H1 (cell line): ENCODE measurements around the gene PAEP. TPM values are rescaled to one million over a fixed set of nuclear protein-coding genes. Genes with fewer than 3 reads are reported as not detected.

ENCODE experiments used
- CTCF ChIA-PET: fragments of 300-600 bp; sonication (Branson Sonifier 250); formaldehyde crosslinking; loops from one replicate; lab custom pipeline; 2021; ENCODE audit not compliant: partially characterized antibody; lab: Charles Lee
- POLR2A ChIA-PET: fragments of 300-600 bp; sonication (Branson Sonifier 250); formaldehyde crosslinking; loops from one replicate; lab custom pipeline; 2021; ENCODE audit warnings: inconsistent platforms; ENCODE audit not compliant: partially characterized antibody; lab: Charles Lee
- DNase-seq, 2 experiments: peaks; one replicate each; pipeline versions ENCODE4 v3.0.0 to v3.0.0-alpha.2; 2010 to 2022; ENCODE audit warnings: low spot score in 2 of 2, low read depth in 1 of 2, mixed read lengths in 1 of 2
- FAIRE-seq: peaks from 2 replicates; lab custom pipeline; 2011; peaks lifted over from hg19 to GRCh38; lab: Jason Lieb, UNC
- H2AFZ ChIP-seq: 2 replicates; pipeline ENCODE4 v1.8.1; 2012; ENCODE audit warnings: low read length, inconsistent platforms
- H2AK5ac ChIP-seq: 2 replicates; pipeline ENCODE4 v1.6.1; 2013; ENCODE audit warnings: low read depth, low read length
- H2BK120ac ChIP-seq: replicated peaks from 2 replicates; pipeline ENCODE3; 2013; ENCODE audit warnings: low read depth, low read length, inconsistent platforms
- H2BK12ac ChIP-seq: 2 replicates; pipeline ENCODE4 v1.6.1; 2013; ENCODE audit warnings: low read depth, low read length
- H2BK15ac ChIP-seq: 2 replicates; pipeline ENCODE4 v1.6.1; 2013; ENCODE audit warnings: low read length
- H2BK20ac ChIP-seq: 2 replicates; pipeline ENCODE4 v1.6.1; 2013; ENCODE audit warnings: low read length
- H2BK5ac ChIP-seq: 2 replicates; pipeline ENCODE4 v1.6.1; 2013; ENCODE audit warnings: low read depth, low read length
- H3K14ac ChIP-seq: 2 replicates; pipeline ENCODE4 v1.6.1; 2013; ENCODE audit warnings: inconsistent platforms; ENCODE audit not compliant: insufficient read length
- H3K18ac ChIP-seq: 2 replicates; pipeline ENCODE4 v1.6.1; 2013; ENCODE audit warnings: low read length; ENCODE audit errors: extremely low read depth
- H3K23ac ChIP-seq: 2 replicates; pipeline ENCODE4 v1.6.1; 2013; ENCODE audit warnings: inconsistent platforms; ENCODE audit not compliant: insufficient read length
- H3K23me2 ChIP-seq: 2 replicates; pipeline ENCODE4 v1.6.1; 2013; ENCODE audit warnings: low read depth, low read length
- H3K27ac ChIP-seq: 2 replicates; pipeline ENCODE4 v1.6.1; 2011; ENCODE audit warnings: low read depth, low read length, inconsistent platforms
- H3K27me3 ChIP-seq, 4 experiments: replicated peaks in 1 of 4; 1 replicate in 1 of 4; 2 replicates in 3 of 4; pipeline versions ENCODE4 v1.6.1 to v1.8.1; 2011 to 2013; ENCODE audit warnings: low read length in 3 of 4, mild to moderate bottlenecking in 3 of 4, inconsistent platforms in 2 of 4, mixed read lengths in 2 of 4, moderate library complexity in 1 of 4; ENCODE audit not compliant: control insufficient read depth in 3 of 4, insufficient read depth in 3 of 4; ENCODE audit errors: extremely low read depth in 1 of 4
- H3K36me3 ChIP-seq, 4 experiments: 2 replicates each; pipeline versions ENCODE4 v1.6.1 to v1.8.1; 2011 to 2013; ENCODE audit warnings: mild to moderate bottlenecking in 4 of 4, low read length in 3 of 4, moderate library complexity in 2 of 4, control low read depth in 1 of 4, inconsistent platforms in 1 of 4; ENCODE audit not compliant: insufficient read depth in 4 of 4, control insufficient read depth in 2 of 4
- H3K4ac ChIP-seq: replicated peaks from 2 replicates; pipeline ENCODE3; 2013; ENCODE audit warnings: low read length, low read depth, mixed read lengths, inconsistent platforms; ENCODE audit not compliant: insufficient read length
- H3K4me1 ChIP-seq, 4 experiments: replicated peaks in 1 of 4; 1 replicate in 1 of 4; 2 replicates in 3 of 4; pipeline versions ENCODE4 v1.6.1 to v1.8.1; 2011 to 2013; ENCODE audit warnings: low read length in 3 of 4, inconsistent platforms in 2 of 4, mixed read lengths in 1 of 4; ENCODE audit not compliant: insufficient read depth in 4 of 4, control insufficient read depth in 3 of 4
- H3K4me2 ChIP-seq, 2 experiments: 2 replicates each; pipeline versions ENCODE4 v1.6.1 to v1.8.1; 2011 to 2013; ENCODE audit warnings: low read depth in 2 of 2, low read length in 2 of 2, control low read depth in 1 of 2, inconsistent platforms in 1 of 2, mild to moderate bottlenecking in 1 of 2; ENCODE audit not compliant: insufficient read depth in 1 of 2
- H3K4me3 ChIP-seq, 4 experiments: fragments of 200-600, 300-600 bp in 1 of 4; sonication (generic), shearing (Covaris generic), sonication (Bioruptor Twin) in 1 of 4; 2 replicates each; pipeline versions ENCODE4 v1.5.1 to v1.8.1; 2011 to 2016; ENCODE audit warnings: low read length in 4 of 4, low read depth in 3 of 4, control low read depth in 2 of 4, inconsistent platforms in 2 of 4, mild to moderate bottlenecking in 2 of 4, mixed read lengths in 1 of 4, moderate library complexity in 1 of 4; ENCODE audit not compliant: insufficient read depth in 2 of 4; ENCODE audit errors: extremely low read depth in 1 of 4
- H3K56ac ChIP-seq: replicated peaks from 2 replicates; pipeline ENCODE3; 2013; ENCODE audit warnings: low read depth, mild to moderate bottlenecking, mixed read lengths, low read length, inconsistent platforms; ENCODE audit not compliant: insufficient read length
- H3K79me1 ChIP-seq: 2 replicates; pipeline ENCODE4 v1.6.1; 2013; ENCODE audit warnings: low read depth, low read length, control low read depth
- H3K79me2 ChIP-seq, 2 experiments: 2 replicates each; pipeline versions ENCODE4 v1.6.1 to v1.8.1; 2012 to 2013; ENCODE audit warnings: low read length in 2 of 2, mild to moderate bottlenecking in 2 of 2, inconsistent platforms in 1 of 2; ENCODE audit not compliant: insufficient read depth in 2 of 2, control insufficient read depth in 1 of 2
- H3K9ac ChIP-seq, 4 experiments: replicated peaks in 1 of 4; 1 replicate in 1 of 4; 2 replicates in 3 of 4; pipeline versions ENCODE4 v1.6.1 to v1.8.1; 2011 to 2013; ENCODE audit warnings: low read depth in 3 of 4, low read length in 3 of 4, control low read depth in 2 of 4, mild to moderate bottlenecking in 2 of 4, moderate library complexity in 2 of 4, inconsistent platforms in 1 of 4; ENCODE audit errors: extremely low read depth in 1 of 4
- H3K9me3 ChIP-seq, 2 experiments: 2 replicates each; pipeline versions ENCODE4 v1.6.1 to v1.8.1; 2012 to 2013; ENCODE audit warnings: mild to moderate bottlenecking in 2 of 2, moderate library complexity in 2 of 2, control low read depth in 1 of 2, inconsistent platforms in 1 of 2, low read depth in 1 of 2, low read length in 1 of 2, mixed read lengths in 1 of 2; ENCODE audit not compliant: insufficient read depth in 2 of 2
- H4K20me1 ChIP-seq, 2 experiments: replicated peaks in 1 of 2; 2 replicates each; pipeline versions ENCODE3 to v1.8.1; 2011 to 2013; ENCODE audit warnings: inconsistent platforms in 2 of 2, low read length in 2 of 2, mild to moderate bottlenecking in 1 of 2; ENCODE audit not compliant: insufficient read depth in 2 of 2, control insufficient read depth in 1 of 2
- H4K5ac ChIP-seq: 2 replicates; pipeline ENCODE4 v1.6.1; 2013; ENCODE audit warnings: low read length, low read depth, mixed read lengths, inconsistent platforms; ENCODE audit not compliant: insufficient read length
- H4K8ac ChIP-seq: 2 replicates; pipeline ENCODE4 v1.8.0; 2013; ENCODE audit warnings: mild to moderate bottlenecking, moderate library complexity, low read length, inconsistent platforms; ENCODE audit not compliant: insufficient read depth; ENCODE audit errors: extremely low read depth
- H4K91ac ChIP-seq: replicated peaks from 2 replicates; pipeline ENCODE3; 2013; ENCODE audit warnings: low read length, mixed read lengths, inconsistent platforms; ENCODE audit not compliant: insufficient read length
- CHD2 ChIP-seq: IDR thresholded peaks from 2 replicates; pipeline ENCODE4 v1.6.1; 2012; ENCODE audit warnings: low read length, improper control_type of control experiment
- CTBP2 ChIP-seq: IDR thresholded peaks from 2 replicates; pipeline ENCODE4 v1.7.0; 2011; ENCODE audit warnings: borderline replicate concordance, mild to moderate bottlenecking, moderate library complexity, mixed read lengths, low read length; ENCODE audit not compliant: insufficient read depth, insufficient read length
- HDAC2 ChIP-seq, 2 experiments: fragments of 300-600 bp in 1 of 2; sonication (generic) in 1 of 2; IDR thresholded peaks; 2 replicates each; pipeline ENCODE4 v1.6.1; 2011 to 2012; ENCODE audit warnings: low read depth in 2 of 2, low read length in 2 of 2, mild to moderate bottlenecking in 2 of 2, moderate library complexity in 2 of 2, borderline replicate concordance in 1 of 2, inconsistent platforms in 1 of 2
- KDM4A ChIP-seq: IDR thresholded peaks from one replicate; pipeline ENCODE4 v1.7.1; 2012; ENCODE audit warnings: low read depth, mild to moderate bottlenecking, moderate library complexity, low read length, inconsistent platforms; ENCODE audit not compliant: severe bottlenecking
- RAD21 ChIP-seq, 2 experiments: IDR thresholded peaks in 1 of 2; conservative IDR thresholded peaks in 1 of 2; 2 replicates each; pipeline ENCODE4 v1.6.1; 2011; ENCODE audit warnings: low read depth in 2 of 2, low read length in 2 of 2, improper control_type of control experiment in 1 of 2, inconsistent platforms in 1 of 2, mild to moderate bottlenecking in 1 of 2, moderate library complexity in 1 of 2
- SIN3A ChIP-seq, 2 experiments: IDR thresholded peaks in 1 of 2; conservative IDR thresholded peaks in 1 of 2; 2 replicates each; pipeline ENCODE4 v1.6.1; 2011 to 2012; ENCODE audit warnings: low read length in 2 of 2, improper control_type of control experiment in 1 of 2, low read depth in 1 of 2, mild to moderate bottlenecking in 1 of 2
- TAF1 ChIP-seq: IDR thresholded peaks from 2 replicates; pipeline ENCODE4 v1.6.1; 2011; ENCODE audit warnings: mild to moderate bottlenecking, low read depth, low read length
- TEAD4 ChIP-seq: IDR thresholded peaks from 2 replicates; pipeline ENCODE4 v1.6.1; 2012; ENCODE audit warnings: low read depth, low read length, inconsistent platforms, mixed read lengths
- ZNF274 ChIP-seq: IDR thresholded peaks from 2 replicates; pipeline ENCODE4 v1.7.0; 2012; ENCODE audit warnings: low read length, borderline replicate concordance; ENCODE audit errors: extremely low read depth
- WGBS, 2 experiments: shearing (Covaris generic) in 1 of 2; methylation state at CpG; one replicate each; pipeline versions ENCODE4 v1.1.6 to v1.1.7; 2013 to 2015; ENCODE audit warnings: low lambda C conversion rate in 2 of 2, mixed read lengths in 2 of 2, inconsistent platforms in 1 of 2, low coverage in 1 of 2, missing lambda C conversion rate in 1 of 2; ENCODE audit not compliant: insufficient replicate concordance in 2 of 2, insufficient coverage in 1 of 2, insufficient read length in 1 of 2; ENCODE audit errors: extremely low coverage in 1 of 2, missing lambda C conversion rate in 1 of 2; 5-methylcytosine and 5-hydroxymethylcytosine counted together
- polyA plus RNA-seq, 7 experiments: library from polyadenylated mRNA; depleted of rRNA in 3 of 7; stranded (reverse) in 5 of 7; unstranded in 2 of 7; fragments of >200 nt in 5 of 7; fragments of 200-250 nt in 2 of 7; gene quantifications; 1 replicate in 5 of 7; 2 replicates in 1 of 7; 4 replicates in 1 of 7; pipeline versions ENCODE4 v1.2.1 to v1.2.3, GENCODE V29; 2011 to 2013; ENCODE audit warnings: missing spikeins in 2 of 7, mixed read lengths in 2 of 7
- total RNA-seq: library from RNA; stranded (reverse); fragmentation: NEBNext Ultra II Directional; extraction: Animal tissue kit (Norgen Biotek cat#: 25700); gene quantifications from 2 replicates; pipeline ENCODE4 v1.2.1, GENCODE V29; 2021
- TF ChIP-seq, protein P1 (sequence below): IDR thresholded peaks from 2 replicates; pipeline ENCODE4 v1.6.1; 2012; ENCODE audit warnings: inconsistent platforms

Gene PAEP
- total and polyA plus RNA-seq, 2 of the 8 experiments (the other 6 are each of a cell fraction or from before 2014, with no cell fraction given), result not detected

DNA sequence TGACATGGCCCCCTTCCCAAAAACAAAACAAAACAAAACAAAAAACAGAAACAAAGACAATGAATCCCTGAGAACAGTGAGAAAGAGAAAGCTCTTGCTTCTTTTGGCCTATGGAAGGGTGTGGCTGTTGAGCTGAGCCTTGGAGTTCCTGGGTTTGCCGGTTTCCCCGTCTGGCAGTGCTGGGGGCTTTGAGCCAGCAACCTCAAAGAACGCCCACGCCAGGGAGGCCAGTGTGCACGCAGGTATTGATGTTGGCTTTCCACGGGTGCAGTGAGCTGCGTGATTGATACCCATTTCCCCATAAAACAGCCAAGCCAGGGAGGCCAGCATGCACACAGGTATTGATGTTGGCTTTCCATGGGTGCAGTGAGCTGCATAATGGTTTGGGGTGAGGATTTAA lies 48.7 kb upstream of the PAEP start:
- POLR2A ChIA-PET, result no interaction called here
- no peak overlapping the region for H3K56ac ChIP-seq
- no peaks in the 10 kb centered on the region for H3K79me2 ChIP-seq
- no peak overlapping the region for H2BK5ac ChIP-seq
- no peak for DNase-seq
- no peak overlapping the region for H2BK20ac ChIP-seq
- no peak overlapping the region for H3K4ac ChIP-seq
- no peak overlapping the region for H2AK5ac ChIP-seq
- no peaks in the 10 kb centered on the region for H3K9me3 ChIP-seq
- no peak overlapping the region for H3K18ac ChIP-seq
- H3K4me1 ChIP-seq, result no peaks in the 10 kb centered on the region
- no peak for TF ChIP-seq TEAD4
- TF ChIP-seq SIN3A (conservative IDR thresholded peaks at IDR 0.05 in 1 of 2, IDR thresholded peaks at IDR 0.05 in 1 of 2; ENCODE audit: low read depth in 1 of 2, low read length in 2 of 2), result no peak
- no peak for TF ChIP-seq ZNF274
- no peak for TF ChIP-seq RAD21 (IDR thresholded peaks at IDR 0.05 in 1 of 2, conservative IDR thresholded peaks at IDR 0.05 in 1 of 2; ENCODE audit: low read depth in 2 of 2, low read length in 2 of 2)
- no peak for TF ChIP-seq HDAC2 (IDR thresholded peaks at IDR 0.05; ENCODE audit: borderline replicate concordance in 1 of 2, low read depth in 2 of 2, low read length in 2 of 2)
- TF ChIP-seq CHD2, result no peak
- TF ChIP-seq CTBP2, result no peak
- TF ChIP-seq TAF1, result no peak
- TF ChIP-seq KDM4A, result no peak
- TF ChIP-seq, protein P1, sequence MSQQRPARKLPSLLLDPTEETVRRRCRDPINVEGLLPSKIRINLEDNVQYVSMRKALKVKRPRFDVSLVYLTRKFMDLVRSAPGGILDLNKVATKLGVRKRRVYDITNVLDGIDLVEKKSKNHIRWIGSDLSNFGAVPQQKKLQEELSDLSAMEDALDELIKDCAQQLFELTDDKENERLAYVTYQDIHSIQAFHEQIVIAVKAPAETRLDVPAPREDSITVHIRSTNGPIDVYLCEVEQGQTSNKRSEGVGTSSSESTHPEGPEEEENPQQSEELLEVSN, result no peak
- TF ChIP-seq, all 59 proteins: peak for 0
- Histone ChIP-seq H4K20me1 (no peaks in the 10 kb centered on the region), H3K9ac (no peak overlapping the region), H3K36me3 (no peaks in the 10 kb centered on the region), H2AFZ (no peak overlapping the region), H4K8ac (no peak overlapping the region), H4K5ac (no peak overlapping the region), H3K4me2 (no peak overlapping the region), H3K4me3 (no peak overlapping the region), H3K79me1 (no peaks in the 10 kb centered on the region), H2BK120ac (no peak overlapping the region), H3K27me3 (no peaks in the 10 kb centered on the region), H2BK12ac (no peak overlapping the region), H3K14ac (no peak overlapping the region), H3K23me2 (no peaks in the 10 kb centered on the region), H4K91ac (no peak overlapping the region), H2BK15ac (no peak overlapping the region), H3K23ac (no peak overlapping the region), H3K27ac (no peak overlapping the region)
- 95% methylated on average over 7 of the region's 7 CpGs; no CpG with 5 or more reads in 1 of the 2 experiments for WGBS, 2 experiments
- CTCF ChIA-PET, result interaction anchor here (0.6 to 1.4 kb wide), 4 partner anchors 11 to 200 kb away, joined by 3 to 4 read pairs (median 3); no protein-coding TSS in a partner anchor
- no peak for FAIRE-seq
